Non-pigmented ciliary epithelial cell (primary cell): Measurements from ENCODE around the gene FBXW5.

ENCODE experiments used
- DNase-seq: peaks from one replicate; pipeline ENCODE4 v3.0.0-alpha.2; 2010; ENCODE audit warnings: low read depth

The FBXW5 gene

DNA sequence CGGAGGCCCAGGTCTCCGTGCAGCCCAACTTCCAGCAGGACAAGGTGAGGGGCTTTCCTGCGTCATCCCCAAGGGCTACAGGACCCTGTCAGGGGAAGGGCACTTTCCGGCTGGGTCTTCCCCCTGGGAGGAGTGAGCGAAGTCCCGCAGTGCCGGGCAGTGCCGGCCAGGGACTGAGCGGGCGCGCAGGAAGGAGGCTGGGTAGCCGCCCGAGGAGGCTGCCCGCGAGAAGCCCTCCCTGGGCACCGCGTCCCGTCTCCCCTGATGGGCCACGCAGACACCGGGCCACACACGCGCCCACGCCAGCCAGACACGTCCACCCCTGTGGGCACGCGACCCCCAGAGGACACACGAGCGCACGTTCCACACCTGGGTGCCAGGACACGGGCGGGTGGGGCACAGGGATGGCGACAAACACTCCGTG is 33.1 kb upstream of the FBXW5 start:
- no peak for DNase-seq

GRCh38 chr9:136977223-136977622 is 32.7 kb upstream of the FBXW5 start, which contains the start of gene PTGDS:
PTGDS (plus strand) TSS chr9:136977504; CDS start chr9:136977579, 75 bp downstream.
- DNase-seq, result no peak

DNA sequence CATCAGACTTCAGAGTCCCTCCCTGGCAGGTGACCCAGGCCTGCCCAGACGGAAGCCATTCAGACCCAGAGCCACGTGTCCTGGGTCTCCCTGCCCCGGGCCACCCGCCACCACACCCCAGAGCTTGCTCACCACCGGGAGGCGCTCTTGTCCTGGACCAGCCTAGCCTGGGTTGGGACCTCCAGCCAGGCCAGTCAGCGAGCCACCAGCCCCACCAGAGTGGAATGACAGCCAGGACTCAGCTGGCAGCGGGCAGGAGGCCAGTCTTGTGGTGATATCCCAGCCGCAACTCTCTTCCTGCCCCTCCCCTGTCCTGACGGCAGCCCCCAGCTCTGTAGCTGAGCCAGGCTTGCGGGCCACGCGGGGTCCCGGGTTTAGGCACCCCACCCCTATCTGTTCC is 31.1 kb upstream of the FBXW5 start:
- DNase-seq, result no peak

DNA sequence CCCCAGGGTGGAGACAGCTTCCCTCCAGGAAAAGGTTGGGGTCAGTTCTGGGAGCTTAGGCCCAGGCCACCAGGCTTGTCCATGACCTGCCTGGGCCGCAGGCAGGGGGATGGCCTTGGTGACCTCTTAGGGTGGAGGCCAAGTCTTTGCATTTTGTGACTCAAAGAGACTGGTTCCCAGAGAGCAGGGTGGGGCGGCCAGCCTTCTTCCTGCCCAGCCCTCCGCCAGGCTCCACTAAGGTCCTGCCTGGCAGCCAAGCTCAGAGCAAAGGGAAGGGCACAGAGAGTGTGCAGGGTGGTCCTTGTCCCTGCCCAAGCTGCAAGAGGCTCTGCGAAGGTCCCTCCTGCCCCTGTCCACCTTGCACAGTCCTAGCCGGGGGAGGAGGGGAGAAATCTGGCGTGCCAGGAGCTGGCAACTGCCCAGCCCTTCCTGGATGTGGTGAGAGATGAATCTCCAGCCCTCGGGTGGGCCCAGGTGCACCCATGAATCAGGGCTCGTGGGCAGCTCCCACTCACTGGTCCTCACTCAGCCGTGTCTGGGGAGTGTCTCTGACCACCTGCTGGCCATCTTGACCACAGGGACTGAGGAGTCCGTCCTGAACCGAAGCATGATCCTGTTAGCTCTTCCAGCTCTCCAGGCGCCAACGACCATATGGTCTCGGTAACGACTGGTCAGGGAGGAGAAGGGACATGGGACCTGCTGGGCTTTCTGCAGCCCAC is 30.4 kb upstream of the FBXW5 start:
- DNase-seq, result no peak

- no peak for DNase-seq
These were observed 29.4 kb upstream of the FBXW5 start for GRCh38 chr9:136973618-136974617.

GRCh38 chr9:136972743-136973142 is 28.2 kb upstream of the FBXW5 start:
- no peak for DNase-seq

- DNase-seq, result no peak
These were observed 27.8 kb upstream of the FBXW5 start for GRCh38 chr9:136972335-136972734.

DNA sequence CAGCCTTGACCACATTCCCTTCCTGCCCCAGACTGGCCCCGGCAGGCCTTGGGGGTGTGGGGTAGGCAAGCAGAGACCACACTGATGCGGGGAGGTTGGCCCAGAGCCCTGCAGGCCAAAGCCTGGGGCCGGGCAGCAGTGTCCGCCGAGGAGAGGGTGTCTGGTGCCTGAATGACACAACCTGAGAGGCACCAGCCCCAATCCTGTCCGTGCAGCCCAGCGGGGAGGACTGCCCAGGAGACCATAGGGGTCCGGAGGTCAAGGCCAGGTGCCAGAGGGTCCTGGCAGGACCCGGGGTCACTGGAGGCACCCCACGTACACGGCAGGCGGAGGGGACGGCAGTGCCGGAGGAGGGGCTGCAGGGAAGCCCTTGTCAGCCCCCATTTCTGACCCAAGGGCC is 27.2 kb upstream of the FBXW5 start:
- no peak for DNase-seq

- DNase-seq, result no peak
These were observed 25.8 kb upstream of the FBXW5 start for GRCh38 chr9:136970361-136970760.

GRCh38 chr9:136969774-136970173 is 25.2 kb upstream of the FBXW5 start:
- DNase-seq, result no peak

GRCh38 chr9:136969150-136969549 is 24.6 kb upstream of the FBXW5 start:
- no peak for DNase-seq

DNA sequence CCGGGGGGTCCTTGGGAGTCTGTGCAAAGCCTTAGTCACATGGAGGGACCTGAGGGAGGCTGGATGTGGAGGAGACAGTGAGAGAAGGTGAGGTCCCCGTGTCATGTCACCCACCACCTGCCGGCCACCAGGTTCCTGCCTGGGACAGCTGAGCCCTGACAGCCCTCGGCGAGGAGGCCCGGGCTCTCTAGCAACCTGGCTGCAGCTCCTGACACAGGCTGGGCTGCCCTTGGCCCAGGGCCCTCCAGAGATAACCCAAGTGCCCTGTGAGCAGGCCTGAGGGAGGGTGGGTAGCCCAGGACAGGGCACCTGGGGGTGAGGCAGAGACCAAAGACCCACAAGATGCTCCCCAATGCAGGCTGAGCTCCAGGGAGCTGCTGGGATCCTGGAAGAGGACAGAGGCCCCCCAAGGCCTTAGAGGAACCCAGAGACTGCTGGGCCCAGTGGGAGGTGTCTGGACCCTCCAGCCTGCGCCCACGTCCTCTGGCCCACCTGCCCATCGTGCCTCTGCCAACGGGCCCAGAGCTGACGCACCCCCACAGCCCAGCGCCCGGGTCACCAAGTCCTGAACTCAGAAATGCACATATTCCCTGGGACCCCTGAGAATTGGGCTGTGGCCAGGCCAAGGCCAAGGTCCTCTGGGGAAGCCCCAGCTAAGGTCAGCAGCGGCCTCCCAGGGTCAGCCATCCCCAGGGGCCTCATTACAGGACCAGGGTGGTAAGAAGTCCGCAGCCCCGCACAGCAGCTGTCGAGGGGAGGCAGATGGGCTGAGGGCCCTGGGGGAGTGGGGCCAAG is 24.0 kb upstream of the FBXW5 start:
- no peak for DNase-seq

GRCh38 chr9:136965771-136966484 is 21.4 kb upstream of the FBXW5 start:
- DNase-seq, result no peak

- DNase-seq, result no peak
These were observed 20.4 kb upstream of the FBXW5 start for GRCh38 chr9:136964833-136965422.

GRCh38 chr9:136964171-136964689 is 19.7 kb upstream of the FBXW5 start:
- no peak for DNase-seq

GRCh38 chr9:136963751-136964150 is 19.2 kb upstream of the FBXW5 start:
- no peak for DNase-seq

GRCh38 chr9:136963341-136963740 is 18.8 kb upstream of the FBXW5 start:
- DNase-seq, result no peak

- DNase-seq, result no peak
These were observed 18.2 kb upstream of the FBXW5 start for GRCh38 chr9:136962701-136963248.

- no peak for DNase-seq
These were observed 17.6 kb upstream of the FBXW5 start for GRCh38 chr9:136962163-136962562.

GRCh38 chr9:136961279-136962065 is 16.9 kb upstream of the FBXW5 start:
- no peak for DNase-seq
